SK-N-SH (cell line): ENCODE results near the gene NLRC5. TPM values are rescaled to one million over a fixed set of nuclear protein-coding genes. Genes with fewer than 3 reads are reported as not detected.

Experiments used
- CTCF ChIA-PET: fragments of 300-600, 350-600 bp; formaldehyde crosslinking; extraction: SDS; loops from one replicate; lab custom pipeline; 2021; lab: Yijun Ruan, JAX
- POLR2A ChIA-PET: fragments of 350-600 bp; sonication (Branson Sonifier 250); formaldehyde crosslinking; extraction: SDS; loops from one replicate; lab custom pipeline; 2020; ENCODE audit warnings: antibody characterized with exemption, inconsistent platforms; lab: Yijun Ruan, JAX
- DNase-seq: peaks from one replicate; pipeline ENCODE4 v3.0.0; 2012
- H2AFZ ChIP-seq: fragments of 200-600 bp; sonication (generic); 2 replicates; pipeline ENCODE4 v1.8.1; 2016; ENCODE audit warnings: antibody characterized with exemption, mild to moderate bottlenecking, low read depth
- H3F3A ChIP-seq: fragments of 200-600 bp; sonication (generic); replicated peaks from 2 replicates; pipeline ENCODE3; 2016; ENCODE audit warnings: antibody characterized with exemption, mild to moderate bottlenecking; ENCODE audit not compliant: insufficient read depth
- H3K27ac ChIP-seq, 2 experiments: fragments of 200-500 bp in 1 of 2; fragments of 200-600 bp in 1 of 2; sonication (Bioruptor generic) in 1 of 2; sonication (generic), shearing (Covaris generic) in 1 of 2; 2 replicates each; pipeline versions ENCODE4 v1.5.1 to v1.6.1; 2014 to 2016; ENCODE audit warnings: low read depth in 2 of 2, inconsistent platforms in 1 of 2, low read length in 1 of 2, mild to moderate bottlenecking in 1 of 2, mixed read lengths in 1 of 2
- H3K27me3 ChIP-seq: fragments of 200-600 bp; sonication (generic), shearing (Covaris generic); 2 replicates; pipeline ENCODE4 v1.6.1; 2016; ENCODE audit warnings: mixed run types; ENCODE audit not compliant: insufficient read depth
- H3K36me3 ChIP-seq, 2 experiments: fragments of 200-500 bp in 1 of 2; fragments of 200-600 bp in 1 of 2; sonication (Bioruptor generic) in 1 of 2; sonication (generic) in 1 of 2; replicated peaks in 1 of 2; 2 replicates each; pipeline versions ENCODE3 to v1.5.1; 2014 to 2016; ENCODE audit warnings: low read length in 1 of 2, mild to moderate bottlenecking in 1 of 2; ENCODE audit not compliant: insufficient read depth in 2 of 2, control insufficient read depth in 1 of 2
- H3K4me1 ChIP-seq, 2 experiments: fragments of 200-500 bp in 1 of 2; fragments of 200-600 bp in 1 of 2; sonication (Bioruptor generic) in 1 of 2; sonication (generic), shearing (Covaris generic) in 1 of 2; 2 replicates each; pipeline versions ENCODE4 v1.5.1 to v1.6.1; 2014 to 2016; ENCODE audit warnings: low read depth in 1 of 2, low read length in 1 of 2, mixed run types in 1 of 2; ENCODE audit not compliant: insufficient read depth in 2 of 2, control insufficient read depth in 1 of 2
- H3K4me2 ChIP-seq: fragments of 200-600 bp; sonication (generic), shearing (Covaris generic); 2 replicates; pipeline ENCODE4 v1.6.1; 2017; ENCODE audit warnings: mixed run types
- H3K4me3 ChIP-seq, 2 experiments: fragments of 200-500 bp in 1 of 2; fragments of 200-600 bp in 1 of 2; sonication (Bioruptor generic) in 1 of 2; sonication (generic), shearing (Covaris generic) in 1 of 2; 2 replicates each; pipeline versions ENCODE4 v1.5.1 to v1.8.1; 2014 to 2016; ENCODE audit warnings: low read depth in 2 of 2, inconsistent platforms in 1 of 2, low read length in 1 of 2, mild to moderate bottlenecking in 1 of 2, mixed read lengths in 1 of 2, moderate library complexity in 1 of 2
- H3K79me2 ChIP-seq: fragments of 200-600 bp; sonication (generic); 2 replicates; pipeline ENCODE4 v1.8.1; 2017; ENCODE audit warnings: mild to moderate bottlenecking; ENCODE audit not compliant: insufficient read depth
- H3K9ac ChIP-seq: fragments of 200-600 bp; sonication (generic); 2 replicates; pipeline ENCODE4 v1.6.1; 2017; ENCODE audit warnings: mixed run types
- H3K9me2 ChIP-seq: fragments of 200-600 bp; sonication (generic); 2 replicates; pipeline ENCODE4 v1.6.1; 2017; ENCODE audit warnings: mixed run types
- H3K9me3 ChIP-seq: fragments of 200-600 bp; sonication (generic); 2 replicates; pipeline ENCODE4 v1.6.1; 2017; ENCODE audit warnings: mixed run types, mild to moderate bottlenecking, moderate library complexity
- H4K20me1 ChIP-seq: fragments of 200-600 bp; sonication (generic); 2 replicates; pipeline ENCODE4 v1.6.1; 2017; ENCODE audit warnings: mild to moderate bottlenecking, mixed run types; ENCODE audit not compliant: insufficient read depth
- GABPA ChIP-seq: IDR thresholded peaks from 2 replicates; pipeline ENCODE4 v1.4.0; 2012; ENCODE audit warnings: low read depth, mild to moderate bottlenecking
- JUND ChIP-seq: IDR thresholded peaks from 2 replicates; pipeline ENCODE4 v1.4.0; 2012
- RCOR1 ChIP-seq: fragments of 150-350 bp; IDR thresholded peaks from 2 replicates; pipeline ENCODE4 v1.6.1; 2017; ENCODE audit warnings: antibody characterized with exemption, low read length
- WGBS: methylation state at CpG from one replicate; pipeline ENCODE4 v1.1.6; 2017; ENCODE audit warnings: low lambda C conversion rate; 5-methylcytosine and 5-hydroxymethylcytosine counted together
- polyA plus RNA-seq, 3 experiments: library from polyadenylated mRNA; depleted of rRNA; stranded (reverse); fragments of >200 nt; gene quantifications; 2 replicates each; pipeline ENCODE4 v1.2.3, GENCODE V29; 2012
- TF ChIP-seq, protein P1 (sequence below): fragments of 200-600 bp; sonication (generic); IDR thresholded peaks from 2 replicates; pipeline ENCODE4 v1.6.1; 2017; ENCODE audit warnings: antibody characterized with exemption, mild to moderate bottlenecking, moderate library complexity
- TF ChIP-seq, protein P2 (sequence below): IDR thresholded peaks from 2 replicates; pipeline ENCODE4 v1.4.0; 2012; ENCODE audit warnings: low read depth, borderline replicate concordance
- TF ChIP-seq, protein P3 (sequence below): IDR thresholded peaks from 2 replicates; pipeline ENCODE4 v1.6.1; 2012; ENCODE audit warnings: mild to moderate bottlenecking, low read depth, low read length, moderate library complexity
- TF ChIP-seq, protein P4 (sequence below): IDR thresholded peaks from 2 replicates; pipeline ENCODE4 v1.4.0; 2012; ENCODE audit warnings: low read depth, borderline replicate concordance

The NLRC5 gene
- polyA plus RNA-seq, 1 of the 3 experiments (the other 2 are of a cell fraction), result 6.5 TPM

DNA sequence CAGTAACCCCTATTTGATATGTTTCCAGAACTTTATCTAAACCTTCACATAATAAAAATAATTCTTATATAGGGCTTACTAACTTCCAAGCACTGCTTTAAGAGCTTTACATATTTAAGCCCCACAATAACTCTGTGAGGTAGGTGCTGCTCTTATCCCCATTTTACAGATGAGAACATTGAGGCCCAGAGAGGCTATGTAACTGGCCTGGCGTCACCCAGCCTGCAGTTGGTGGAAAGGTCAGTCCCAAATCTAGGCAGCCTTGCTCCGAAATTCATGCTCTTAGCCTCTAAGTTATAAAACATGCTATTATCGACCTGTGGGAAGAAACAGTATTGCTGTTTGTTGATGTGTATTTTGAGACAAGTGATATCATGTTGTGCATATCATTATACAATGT is 9.0 kb downstream of the NLRC5 start (continued):
- TF ChIP-seq, protein P1, sequence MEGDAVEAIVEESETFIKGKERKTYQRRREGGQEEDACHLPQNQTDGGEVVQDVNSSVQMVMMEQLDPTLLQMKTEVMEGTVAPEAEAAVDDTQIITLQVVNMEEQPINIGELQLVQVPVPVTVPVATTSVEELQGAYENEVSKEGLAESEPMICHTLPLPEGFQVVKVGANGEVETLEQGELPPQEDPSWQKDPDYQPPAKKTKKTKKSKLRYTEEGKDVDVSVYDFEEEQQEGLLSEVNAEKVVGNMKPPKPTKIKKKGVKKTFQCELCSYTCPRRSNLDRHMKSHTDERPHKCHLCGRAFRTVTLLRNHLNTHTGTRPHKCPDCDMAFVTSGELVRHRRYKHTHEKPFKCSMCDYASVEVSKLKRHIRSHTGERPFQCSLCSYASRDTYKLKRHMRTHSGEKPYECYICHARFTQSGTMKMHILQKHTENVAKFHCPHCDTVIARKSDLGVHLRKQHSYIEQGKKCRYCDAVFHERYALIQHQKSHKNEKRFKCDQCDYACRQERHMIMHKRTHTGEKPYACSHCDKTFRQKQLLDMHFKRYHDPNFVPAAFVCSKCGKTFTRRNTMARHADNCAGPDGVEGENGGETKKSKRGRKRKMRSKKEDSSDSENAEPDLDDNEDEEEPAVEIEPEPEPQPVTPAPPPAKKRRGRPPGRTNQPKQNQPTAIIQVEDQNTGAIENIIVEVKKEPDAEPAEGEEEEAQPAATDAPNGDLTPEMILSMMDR, result no peak

DNA sequence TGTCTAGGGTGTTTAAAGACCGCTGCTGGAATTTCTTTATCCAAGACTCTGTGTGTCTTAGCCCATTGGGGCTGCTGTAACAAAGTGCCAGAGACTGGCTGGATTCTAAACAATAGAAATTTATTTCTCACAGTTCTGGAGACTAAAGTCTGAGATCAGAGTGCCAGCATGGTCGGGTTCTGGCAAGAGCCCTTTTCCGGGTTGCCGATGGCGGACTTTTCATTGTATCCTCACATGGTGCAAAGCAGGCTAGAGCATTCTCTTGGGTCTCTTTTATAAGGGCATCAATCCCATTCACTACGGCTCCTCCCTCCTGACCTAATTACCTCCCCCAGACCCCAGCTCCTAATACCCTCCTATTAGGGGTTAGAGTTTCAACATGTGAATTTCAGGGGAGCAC is 9.5 kb downstream of the NLRC5 start:
- TF ChIP-seq RCOR1 (no peak), GABPA (no peak), JUND (no peak)
- TF ChIP-seq, protein P2, sequence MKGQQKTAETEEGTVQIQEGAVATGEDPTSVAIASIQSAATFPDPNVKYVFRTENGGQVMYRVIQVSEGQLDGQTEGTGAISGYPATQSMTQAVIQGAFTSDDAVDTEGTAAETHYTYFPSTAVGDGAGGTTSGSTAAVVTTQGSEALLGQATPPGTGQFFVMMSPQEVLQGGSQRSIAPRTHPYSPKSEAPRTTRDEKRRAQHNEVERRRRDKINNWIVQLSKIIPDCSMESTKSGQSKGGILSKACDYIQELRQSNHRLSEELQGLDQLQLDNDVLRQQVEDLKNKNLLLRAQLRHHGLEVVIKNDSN, result no peak
- TF ChIP-seq, protein P3, sequence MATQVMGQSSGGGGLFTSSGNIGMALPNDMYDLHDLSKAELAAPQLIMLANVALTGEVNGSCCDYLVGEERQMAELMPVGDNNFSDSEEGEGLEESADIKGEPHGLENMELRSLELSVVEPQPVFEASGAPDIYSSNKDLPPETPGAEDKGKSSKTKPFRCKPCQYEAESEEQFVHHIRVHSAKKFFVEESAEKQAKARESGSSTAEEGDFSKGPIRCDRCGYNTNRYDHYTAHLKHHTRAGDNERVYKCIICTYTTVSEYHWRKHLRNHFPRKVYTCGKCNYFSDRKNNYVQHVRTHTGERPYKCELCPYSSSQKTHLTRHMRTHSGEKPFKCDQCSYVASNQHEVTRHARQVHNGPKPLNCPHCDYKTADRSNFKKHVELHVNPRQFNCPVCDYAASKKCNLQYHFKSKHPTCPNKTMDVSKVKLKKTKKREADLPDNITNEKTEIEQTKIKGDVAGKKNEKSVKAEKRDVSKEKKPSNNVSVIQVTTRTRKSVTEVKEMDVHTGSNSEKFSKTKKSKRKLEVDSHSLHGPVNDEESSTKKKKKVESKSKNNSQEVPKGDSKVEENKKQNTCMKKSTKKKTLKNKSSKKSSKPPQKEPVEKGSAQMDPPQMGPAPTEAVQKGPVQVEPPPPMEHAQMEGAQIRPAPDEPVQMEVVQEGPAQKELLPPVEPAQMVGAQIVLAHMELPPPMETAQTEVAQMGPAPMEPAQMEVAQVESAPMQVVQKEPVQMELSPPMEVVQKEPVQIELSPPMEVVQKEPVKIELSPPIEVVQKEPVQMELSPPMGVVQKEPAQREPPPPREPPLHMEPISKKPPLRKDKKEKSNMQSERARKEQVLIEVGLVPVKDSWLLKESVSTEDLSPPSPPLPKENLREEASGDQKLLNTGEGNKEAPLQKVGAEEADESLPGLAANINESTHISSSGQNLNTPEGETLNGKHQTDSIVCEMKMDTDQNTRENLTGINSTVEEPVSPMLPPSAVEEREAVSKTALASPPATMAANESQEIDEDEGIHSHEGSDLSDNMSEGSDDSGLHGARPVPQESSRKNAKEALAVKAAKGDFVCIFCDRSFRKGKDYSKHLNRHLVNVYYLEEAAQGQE, result no peak
- TF ChIP-seq, protein P4, sequence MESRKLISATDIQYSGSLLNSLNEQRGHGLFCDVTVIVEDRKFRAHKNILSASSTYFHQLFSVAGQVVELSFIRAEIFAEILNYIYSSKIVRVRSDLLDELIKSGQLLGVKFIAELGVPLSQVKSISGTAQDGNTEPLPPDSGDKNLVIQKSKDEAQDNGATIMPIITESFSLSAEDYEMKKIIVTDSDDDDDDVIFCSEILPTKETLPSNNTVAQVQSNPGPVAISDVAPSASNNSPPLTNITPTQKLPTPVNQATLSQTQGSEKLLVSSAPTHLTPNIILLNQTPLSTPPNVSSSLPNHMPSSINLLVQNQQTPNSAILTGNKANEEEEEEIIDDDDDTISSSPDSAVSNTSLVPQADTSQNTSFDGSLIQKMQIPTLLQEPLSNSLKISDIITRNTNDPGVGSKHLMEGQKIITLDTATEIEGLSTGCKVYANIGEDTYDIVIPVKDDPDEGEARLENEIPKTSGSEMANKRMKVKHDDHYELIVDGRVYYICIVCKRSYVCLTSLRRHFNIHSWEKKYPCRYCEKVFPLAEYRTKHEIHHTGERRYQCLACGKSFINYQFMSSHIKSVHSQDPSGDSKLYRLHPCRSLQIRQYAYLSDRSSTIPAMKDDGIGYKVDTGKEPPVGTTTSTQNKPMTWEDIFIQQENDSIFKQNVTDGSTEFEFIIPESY, result no peak
- H3K4me2 ChIP-seq, result no peak overlapping the region
- no peaks in the 10 kb centered on the region for H3K27me3 ChIP-seq
- no peaks in the 10 kb centered on the region for H3K79me2 ChIP-seq
- DNase-seq, result no peak
- H2AFZ ChIP-seq, result no peak overlapping the region
- H3K9me3 ChIP-seq, result no peaks in the 10 kb centered on the region
- peaks cover 4% of the 10 kb centered on the region for H3F3A ChIP-seq
- no peak overlapping the region for H3K27ac ChIP-seq
- no peaks in the 10 kb centered on the region for H3K36me3 ChIP-seq
- H3K9ac ChIP-seq, result no peak overlapping the region
- no peak overlapping the region for H3K4me3 ChIP-seq
- ChIA-PET POLR2A (no interaction called here), CTCF (interaction anchor here (1.3 kb wide), 1 partner anchor 32 kb away, joined by 3 read pairs; no protein-coding TSS in a partner anchor)
- no peaks in the 10 kb centered on the region for H4K20me1 ChIP-seq
- H3K4me1 ChIP-seq, result peaks cover 0 to 12% of the 10 kb centered on the region in 2 experiments; a peak in 2 of 4 replicates
- H3K9me2 ChIP-seq, result no peaks in the 10 kb centered on the region
- WGBS, result 98% methylated on average over 6 of the region's 6 CpGs
